Activated naive CD4-positive, alpha-beta T cell treated with anti-CD3 and anti-CD28 coated beads, Interleukin-2, amount 50 U/mL, for 16 hours (primary cell): Measurements from ENCODE around the gene RPS14.

ENCODE experiments used
- DNase-seq: peaks from one replicate; pipeline ENCODE4 v3.0.0-alpha.2; 2020

RPS14 gene

DNA sequence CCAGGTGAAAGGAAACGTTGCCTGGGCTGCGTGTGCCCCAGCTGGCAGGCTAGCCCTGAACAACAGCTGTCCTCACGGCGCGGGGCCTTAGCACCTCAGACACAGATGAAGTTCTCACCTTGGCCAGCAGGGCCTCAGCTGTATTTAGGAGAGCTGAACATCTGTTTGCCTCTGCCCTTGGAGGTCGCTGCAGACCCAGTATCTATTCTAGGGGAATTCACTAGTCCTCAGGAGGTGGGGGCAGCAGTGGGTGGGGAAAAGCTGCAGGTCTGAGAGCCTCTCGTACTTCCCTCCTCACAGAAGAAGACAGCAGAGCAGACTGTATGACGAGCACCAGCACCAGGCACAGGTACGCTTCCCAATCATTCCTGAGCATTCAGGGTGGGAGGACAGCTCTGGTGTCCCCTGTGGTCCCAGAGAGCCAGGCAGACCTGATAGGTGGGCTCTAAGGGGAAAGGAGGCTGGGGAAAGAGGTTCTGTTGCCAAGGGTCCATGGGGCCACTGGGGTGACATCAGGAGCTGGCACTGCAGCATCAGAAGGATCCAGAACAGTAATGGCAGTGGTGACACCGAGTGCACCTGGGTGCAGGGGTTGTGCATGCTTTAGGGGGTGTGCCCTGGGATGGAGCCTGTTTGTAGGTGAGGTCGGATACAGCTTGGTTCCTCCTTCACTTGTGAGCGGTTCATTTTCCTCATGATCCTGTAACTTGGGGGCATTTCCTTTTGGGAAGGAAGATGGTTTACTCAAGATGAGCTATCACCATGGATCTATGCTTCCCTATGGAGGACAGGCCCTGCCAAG lies 50.6 kb downstream of the RPS14 start:
- DNase-seq: no peak

GRCh38 chr5:150397782-150398721 lies 51.5 kb downstream of the RPS14 start:
- no peak for DNase-seq

- no peak for DNase-seq
Observed at GRCh38 chr5:150397146-150397781, 52.3 kb downstream of the RPS14 start.

DNA sequence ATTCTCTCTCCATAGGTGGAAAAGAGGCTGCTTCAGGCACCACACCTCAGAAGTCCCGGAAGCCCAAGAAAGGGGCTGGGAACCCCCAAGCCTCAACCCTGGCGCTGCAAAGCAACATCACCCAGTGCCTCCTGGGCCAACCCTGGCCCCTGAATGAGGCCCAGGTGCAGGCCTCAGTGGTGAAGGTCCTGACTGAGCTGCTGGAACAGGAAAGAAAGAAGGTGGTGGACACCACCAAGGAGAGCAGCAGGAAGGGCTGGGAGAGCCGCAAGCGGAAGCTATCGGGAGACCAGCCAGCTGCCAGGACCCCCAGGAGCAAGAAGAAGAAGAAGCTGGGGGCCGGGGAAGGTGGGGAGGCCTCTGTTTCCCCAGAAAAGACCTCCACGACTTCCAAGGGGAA lies 53.3 kb downstream of the RPS14 start:
- DNase-seq: no peak

GRCh38 chr5:150395688-150395975 lies 53.9 kb downstream of the RPS14 start:
- no peak for DNase-seq

DNA sequence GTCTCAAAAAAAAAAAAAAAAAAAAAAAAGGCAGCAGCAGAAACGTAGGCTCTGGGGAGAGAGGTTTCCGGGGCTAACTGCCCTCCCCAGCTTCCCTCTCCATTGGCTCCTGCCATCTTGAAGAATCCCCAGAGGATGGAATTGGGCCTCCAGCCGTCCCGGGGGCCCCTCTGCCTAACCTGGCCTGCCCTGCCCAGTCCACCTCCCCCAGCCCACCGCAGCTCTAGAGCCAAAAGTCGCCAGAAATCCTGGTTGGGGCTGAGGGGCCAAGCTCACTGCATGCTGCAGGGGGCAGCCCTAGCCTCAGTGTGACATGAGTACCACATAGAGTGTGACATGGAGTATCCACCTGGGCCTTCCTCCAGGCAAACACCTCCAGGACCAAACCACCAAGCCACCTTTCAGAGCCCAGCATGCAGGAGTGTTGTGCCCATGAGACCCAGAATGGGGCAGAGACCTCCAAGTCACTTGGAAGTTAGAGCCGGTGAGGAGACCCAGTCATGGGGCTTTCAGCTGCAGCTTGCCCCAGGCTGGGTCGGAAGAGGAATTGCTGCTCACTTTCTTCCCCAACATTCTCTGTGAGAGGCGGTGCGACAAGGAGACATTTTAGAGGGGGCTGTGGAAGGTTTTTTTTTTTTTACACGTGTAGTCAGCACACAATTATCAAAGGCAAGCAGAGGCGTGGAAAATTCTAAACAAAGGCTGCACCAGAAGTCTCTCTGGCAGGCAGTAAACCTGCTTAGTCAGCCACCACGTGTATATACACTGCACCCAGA lies 54.4 kb downstream of the RPS14 start:
- DNase-seq: no peak

DNA sequence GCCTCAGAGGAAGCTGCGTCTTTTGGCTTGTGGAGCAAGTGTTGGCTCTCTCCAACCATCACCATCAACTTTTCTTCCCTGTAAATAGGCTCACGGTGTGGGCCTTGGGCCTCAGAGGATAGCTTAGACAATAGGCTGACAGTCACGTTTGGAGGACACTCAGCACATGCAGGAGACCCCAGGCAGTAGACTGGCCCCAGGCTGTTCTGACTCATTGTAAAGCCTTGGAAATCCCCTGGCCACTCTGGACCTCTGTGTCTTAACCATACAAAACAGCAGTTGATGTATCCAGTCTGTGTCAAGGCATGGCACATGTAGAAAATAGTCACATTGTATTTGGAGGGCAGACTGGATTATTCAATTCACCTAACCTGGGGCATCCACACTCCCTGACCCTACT lies 55.4 kb downstream of the RPS14 start:
- DNase-seq: no peak

DNA sequence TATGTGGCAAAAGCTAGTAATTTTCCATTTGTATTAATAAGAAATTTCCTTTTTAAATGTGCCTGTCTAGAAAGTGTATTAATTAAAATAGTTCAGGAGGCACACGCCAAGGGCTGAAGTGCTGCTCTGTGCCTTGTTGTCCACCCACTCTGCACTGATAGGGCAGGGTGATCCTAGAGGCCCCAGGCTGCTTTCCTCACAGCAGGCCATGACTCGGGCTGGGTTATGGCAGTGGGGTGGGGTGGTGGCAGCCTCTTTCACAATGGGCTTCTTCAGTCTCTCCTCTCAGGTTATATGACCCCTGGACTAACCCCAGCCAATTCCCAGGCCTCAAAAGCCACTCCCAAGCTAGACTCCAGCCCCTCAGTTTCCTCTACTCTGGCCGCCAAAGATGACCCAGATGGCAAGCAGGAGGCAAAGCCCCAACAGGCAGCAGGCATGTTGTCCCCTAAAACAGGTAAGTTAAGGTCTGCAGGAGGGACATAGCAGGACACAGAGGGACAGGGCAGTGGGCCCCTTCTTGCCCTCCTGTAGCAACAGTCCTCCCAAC lies 56.4 kb downstream of the RPS14 start:
- DNase-seq: no peak

- no peak for DNase-seq
Observed at GRCh38 chr5:150392680-150393079, 56.9 kb downstream of the RPS14 start.
